ENCODE measurements around the gene GPR180.

DNA sequence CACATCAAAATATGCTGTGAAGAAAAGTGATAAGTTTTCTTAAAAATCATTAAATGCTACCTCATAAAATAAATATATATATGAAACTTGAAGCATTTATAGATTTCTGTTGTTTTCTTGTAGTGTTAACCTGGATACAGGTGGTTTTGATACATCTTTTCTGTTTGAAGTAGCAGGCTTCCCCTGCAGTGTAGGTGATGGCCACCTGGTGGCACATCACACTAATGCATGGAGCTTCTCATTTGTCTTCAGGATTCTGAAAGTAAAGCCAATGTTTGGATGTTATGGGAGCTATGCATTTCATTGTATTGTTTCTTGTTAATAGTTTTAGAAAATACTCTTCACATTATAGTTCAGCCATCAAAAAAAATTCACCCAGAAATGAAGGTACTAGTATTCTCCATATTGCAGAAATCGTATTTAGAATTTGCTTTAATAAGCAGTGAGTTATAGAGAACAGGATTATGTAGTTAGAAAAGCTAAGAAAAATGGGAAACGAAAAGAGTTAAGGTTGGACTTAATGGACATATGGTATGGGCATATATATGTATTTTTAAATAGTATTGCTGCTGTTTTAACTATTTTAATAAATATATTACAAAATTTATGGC is 18.7 kb downstream of the GPR180 start:
- TF ChIP-seq, protein P1, sequence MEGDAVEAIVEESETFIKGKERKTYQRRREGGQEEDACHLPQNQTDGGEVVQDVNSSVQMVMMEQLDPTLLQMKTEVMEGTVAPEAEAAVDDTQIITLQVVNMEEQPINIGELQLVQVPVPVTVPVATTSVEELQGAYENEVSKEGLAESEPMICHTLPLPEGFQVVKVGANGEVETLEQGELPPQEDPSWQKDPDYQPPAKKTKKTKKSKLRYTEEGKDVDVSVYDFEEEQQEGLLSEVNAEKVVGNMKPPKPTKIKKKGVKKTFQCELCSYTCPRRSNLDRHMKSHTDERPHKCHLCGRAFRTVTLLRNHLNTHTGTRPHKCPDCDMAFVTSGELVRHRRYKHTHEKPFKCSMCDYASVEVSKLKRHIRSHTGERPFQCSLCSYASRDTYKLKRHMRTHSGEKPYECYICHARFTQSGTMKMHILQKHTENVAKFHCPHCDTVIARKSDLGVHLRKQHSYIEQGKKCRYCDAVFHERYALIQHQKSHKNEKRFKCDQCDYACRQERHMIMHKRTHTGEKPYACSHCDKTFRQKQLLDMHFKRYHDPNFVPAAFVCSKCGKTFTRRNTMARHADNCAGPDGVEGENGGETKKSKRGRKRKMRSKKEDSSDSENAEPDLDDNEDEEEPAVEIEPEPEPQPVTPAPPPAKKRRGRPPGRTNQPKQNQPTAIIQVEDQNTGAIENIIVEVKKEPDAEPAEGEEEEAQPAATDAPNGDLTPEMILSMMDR (conservative IDR thresholded peaks at IDR 0.05; ENCODE audit: low read depth, low read length), result peak; percentile 76
- TF ChIP-seq EZH2 (IDR thresholded peaks at IDR 0.05; ENCODE audit: borderline replicate concordance, low read depth, low read length, poor library complexity, severe bottlenecking), result no peak

Data from A673 (cell line).